WTC11 (cell line): ENCODE data around the gene GPR22. TPM values are rescaled to one million over a fixed set of nuclear protein-coding genes. Genes with fewer than 3 reads are reported as not detected.

Experiments
- ATAC-seq: fragments of 200-7000 bp; cut with Tn5 transposase; 2 replicates; pipeline ENCODE4 v1.10.0; 2021; ENCODE audit warnings: mild to moderate bottlenecking, moderate library complexity
- CTCF ChIA-PET: fragments of 300-600 bp; sonication (Branson Sonifier 250); formaldehyde crosslinking; loops from one replicate; lab custom pipeline; 2021; ENCODE audit warnings: antibody characterized with exemption; lab: Charles Lee
- POLR2A ChIA-PET: fragments of 350-600 bp; sonication (Branson Sonifier 250); formaldehyde crosslinking; loops from one replicate; lab custom pipeline; 2021; ENCODE audit warnings: antibody characterized with exemption; lab: Charles Lee
- DNase-seq: peaks from one replicate; pipeline ENCODE4 v3.0.0; 2021; ENCODE audit warnings: low spot score
- H3K27ac Mint-ChIP-seq: 2 replicates; pipeline ENCODE4 v1.8.0; 2021; ENCODE audit warnings: mixed read lengths
- H3K27me3 Mint-ChIP-seq: 2 replicates; pipeline ENCODE4 v1.8.0; 2021; ENCODE audit warnings: low read depth, mild to moderate bottlenecking, moderate library complexity, mixed read lengths
- H3K36me3 Mint-ChIP-seq: 2 replicates; pipeline ENCODE4 v1.8.0; 2021; ENCODE audit warnings: mixed read lengths
- H3K4me1 Mint-ChIP-seq: 2 replicates; pipeline ENCODE4 v1.8.0; 2022; ENCODE audit warnings: mixed read lengths
- H3K4me3 Mint-ChIP-seq: 2 replicates; pipeline ENCODE4 v1.8.0; 2021; ENCODE audit warnings: mild to moderate bottlenecking, moderate library complexity, mixed read lengths
- H3K9me3 Mint-ChIP-seq: 2 replicates; pipeline ENCODE4 v1.8.0; 2021; ENCODE audit warnings: mixed read lengths
- GRHL2 ChIP-seq: fragments of 250-450 bp; sonication (Bioruptor Pico); IDR thresholded peaks from 2 replicates; pipeline ENCODE4 v1.8.0; 2022; ENCODE audit warnings: mild to moderate bottlenecking, moderate library complexity; ENCODE audit not compliant: insufficient replicate concordance, severe bottlenecking
- KAT7 ChIP-seq: sonication (generic); formaldehyde crosslinking; IDR thresholded peaks from 2 replicates; pipeline ENCODE4 v1.8.1; 2023; ENCODE audit warnings: missing genetic modification reagents, mild to moderate bottlenecking, borderline replicate concordance
- MXD4 ChIP-seq: fragments of 250-450 bp; sonication (Bioruptor Pico); IDR thresholded peaks from 2 replicates; pipeline ENCODE4 v1.8.0; 2021; ENCODE audit warnings: mild to moderate bottlenecking, moderate library complexity, borderline replicate concordance
- NFATC4 ChIP-seq: fragments of 250-450 bp; sonication (Bioruptor Pico); IDR thresholded peaks from 2 replicates; pipeline ENCODE4 v1.9.0; 2021; ENCODE audit warnings: mild to moderate bottlenecking
- NFYB ChIP-seq: sonication (generic); formaldehyde crosslinking; conservative IDR thresholded peaks from 2 replicates; pipeline ENCODE4 v1.8.0; 2022; ENCODE audit warnings: low read depth, missing genetic modification reagents
- RORB ChIP-seq: fragments of 250-450 bp; sonication (Bioruptor Pico); IDR thresholded peaks from 2 replicates; pipeline ENCODE4 v1.9.0; 2021; ENCODE audit warnings: mild to moderate bottlenecking
- TEAD1 ChIP-seq: sonication (generic); formaldehyde crosslinking; IDR thresholded peaks from 2 replicates; pipeline ENCODE4 v1.8.0; 2022; ENCODE audit warnings: mild to moderate bottlenecking, missing genetic modification reagents
- ZBTB21 ChIP-seq: sonication (generic); formaldehyde crosslinking; IDR thresholded peaks from 2 replicates; pipeline ENCODE4 v1.8.1; 2023; ENCODE audit warnings: mild to moderate bottlenecking, missing genetic modification reagents, borderline replicate concordance
- ZNF423 ChIP-seq: fragments of 250-450 bp; sonication (Bioruptor Pico); IDR thresholded peaks from 2 replicates; pipeline ENCODE4 v2.1.2; 2022; ENCODE audit warnings: mild to moderate bottlenecking, moderate library complexity
- total RNA-seq: library from RNA; stranded (reverse); gene quantifications from 3 replicates; pipeline ENCODE4 v1.2.3, GENCODE V29; 2021
- TF ChIP-seq, protein P1 (sequence below): sonication (generic); formaldehyde crosslinking; IDR thresholded peaks from 2 replicates; pipeline ENCODE4 v1.8.0; 2023; ENCODE audit warnings: missing genetic modification reagents
- TF ChIP-seq, protein P2 (sequence below): sonication (generic); formaldehyde crosslinking; IDR thresholded peaks from 2 replicates; pipeline ENCODE4 v1.8.1; 2022; ENCODE audit warnings: mild to moderate bottlenecking, missing genetic modification reagents, moderate library complexity, borderline replicate concordance
- TF ChIP-seq, protein P3 (sequence below): sonication (generic); formaldehyde crosslinking; IDR thresholded peaks from 2 replicates; pipeline ENCODE4 v1.8.0; 2022; ENCODE audit warnings: mild to moderate bottlenecking, missing genetic modification reagents
- TF ChIP-seq, protein P4 (sequence below): fragments of 250-450 bp; sonication (Bioruptor Pico); IDR thresholded peaks from 2 replicates; pipeline ENCODE4 v1.9.0; 2021; ENCODE audit warnings: mild to moderate bottlenecking
- TF ChIP-seq, protein P5 (sequence below): sonication (generic); formaldehyde crosslinking; IDR thresholded peaks from 2 replicates; pipeline ENCODE4 v1.8.0; 2022; ENCODE audit warnings: mild to moderate bottlenecking, missing genetic modification reagents
- TF ChIP-seq, protein P6 (sequence below): sonication (generic); formaldehyde crosslinking; IDR thresholded peaks from 2 replicates; pipeline ENCODE4 v1.8.1; 2022; ENCODE audit warnings: low read depth, missing genetic modification reagents, borderline replicate concordance
- TF ChIP-seq, protein P7 (sequence below): sonication (generic); formaldehyde crosslinking; IDR thresholded peaks from 2 replicates; pipeline ENCODE4 v1.8.1; 2023; ENCODE audit warnings: mild to moderate bottlenecking, missing genetic modification reagents
- TF ChIP-seq, protein P8 (sequence below): sonication (generic); formaldehyde crosslinking; IDR thresholded peaks from 2 replicates; pipeline ENCODE4 v1.8.1; 2023; ENCODE audit warnings: mild to moderate bottlenecking, moderate library complexity, missing genetic modification reagents

The GPR22 gene
- total RNA-seq, 1 experiment from 2014 or later, result not detected

DNA sequence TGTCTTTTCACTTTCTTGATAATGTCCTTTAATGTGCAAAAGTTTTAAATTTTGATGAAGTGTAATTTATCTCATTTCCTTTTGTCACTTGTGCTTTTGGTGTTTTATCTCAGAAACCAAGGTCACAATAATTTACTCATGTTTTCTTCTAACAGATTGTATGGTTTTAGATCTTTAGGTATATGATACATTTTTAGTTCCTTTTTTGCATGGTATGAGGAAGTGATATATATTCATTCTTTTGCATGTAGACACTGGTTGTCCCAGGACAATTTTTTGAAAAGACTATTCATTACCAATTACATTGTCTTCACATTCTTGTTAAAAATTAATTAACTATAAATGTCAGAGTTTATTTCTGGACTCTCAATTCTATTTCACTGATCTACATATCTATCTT is 39.8 kb upstream of the GPR22 start:
- H3K4me1 Mint-ChIP-seq, result 0 out of 2 replicates have a peak, but pooled peaks cover 4% of the 10 kb centered on the region
- ChIA-PET CTCF (no interaction called here), POLR2A (no interaction called here)
- TF ChIP-seq TEAD1, result no peak
- TF ChIP-seq NFYB (CRISPR knock-in tag), result no peak
- no peak for TF ChIP-seq MXD4
- TF ChIP-seq, protein P1, sequence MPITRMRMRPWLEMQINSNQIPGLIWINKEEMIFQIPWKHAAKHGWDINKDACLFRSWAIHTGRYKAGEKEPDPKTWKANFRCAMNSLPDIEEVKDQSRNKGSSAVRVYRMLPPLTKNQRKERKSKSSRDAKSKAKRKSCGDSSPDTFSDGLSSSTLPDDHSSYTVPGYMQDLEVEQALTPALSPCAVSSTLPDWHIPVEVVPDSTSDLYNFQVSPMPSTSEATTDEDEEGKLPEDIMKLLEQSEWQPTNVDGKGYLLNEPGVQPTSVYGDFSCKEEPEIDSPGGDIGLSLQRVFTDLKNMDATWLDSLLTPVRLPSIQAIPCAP (CRISPR knock-in tag), result no peak
- TF ChIP-seq, protein P2, sequence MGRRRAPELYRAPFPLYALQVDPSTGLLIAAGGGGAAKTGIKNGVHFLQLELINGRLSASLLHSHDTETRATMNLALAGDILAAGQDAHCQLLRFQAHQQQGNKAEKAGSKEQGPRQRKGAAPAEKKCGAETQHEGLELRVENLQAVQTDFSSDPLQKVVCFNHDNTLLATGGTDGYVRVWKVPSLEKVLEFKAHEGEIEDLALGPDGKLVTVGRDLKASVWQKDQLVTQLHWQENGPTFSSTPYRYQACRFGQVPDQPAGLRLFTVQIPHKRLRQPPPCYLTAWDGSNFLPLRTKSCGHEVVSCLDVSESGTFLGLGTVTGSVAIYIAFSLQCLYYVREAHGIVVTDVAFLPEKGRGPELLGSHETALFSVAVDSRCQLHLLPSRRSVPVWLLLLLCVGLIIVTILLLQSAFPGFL (CRISPR knock-in tag), result no peak
- TF ChIP-seq ZBTB21 (CRISPR knock-in tag), result no peak
- no peak for TF ChIP-seq GRHL2 (CRISPR knock-in tag)
- TF ChIP-seq, protein P3, sequence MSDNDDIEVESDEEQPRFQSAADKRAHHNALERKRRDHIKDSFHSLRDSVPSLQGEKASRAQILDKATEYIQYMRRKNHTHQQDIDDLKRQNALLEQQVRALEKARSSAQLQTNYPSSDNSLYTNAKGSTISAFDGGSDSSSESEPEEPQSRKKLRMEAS (CRISPR knock-in tag), result no peak
- peaks cover 17% of the 10 kb centered on the region for H3K36me3 Mint-ChIP-seq
- H3K4me3 Mint-ChIP-seq, result no peak overlapping the region
- H3K9me3 Mint-ChIP-seq, result peaks cover 40% of the 10 kb centered on the region
- ATAC-seq, result no peak
- no peak for DNase-seq
- H3K27me3 Mint-ChIP-seq, result no peaks in the 10 kb centered on the region
- H3K27ac Mint-ChIP-seq, result no peak overlapping the region

DNA sequence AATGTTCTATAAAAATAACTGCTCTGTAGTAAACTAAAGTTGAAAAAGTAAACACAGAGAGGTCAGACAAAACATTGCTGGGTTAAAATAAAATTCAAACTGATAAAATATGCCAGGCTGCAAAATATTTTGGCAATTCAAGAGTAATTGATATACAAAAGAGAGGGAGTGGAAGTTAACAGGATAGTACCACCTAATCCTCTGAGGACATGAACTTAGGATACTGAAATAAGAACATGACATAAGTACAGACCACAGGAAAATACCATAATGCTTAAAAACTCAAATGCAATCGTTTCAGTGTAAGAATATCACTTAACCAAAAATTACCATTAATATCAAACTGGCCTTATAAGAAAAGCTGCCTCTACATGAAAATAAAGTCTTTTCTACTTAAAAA is 37.6 kb upstream of the GPR22 start:
- ATAC-seq, result no peak
- Mint-ChIP-seq H3K4me1 (0 out of 2 replicates have a peak, but pooled peaks cover 4% of the 10 kb centered on the region), H3K27me3 (no peaks in the 10 kb centered on the region), H3K36me3 (peaks cover 24% of the 10 kb centered on the region), H3K9me3 (peaks cover 48% of the 10 kb centered on the region), H3K4me3 (no peak overlapping the region), H3K27ac (no peak overlapping the region)
- DNase-seq, result no peak
- CTCF ChIA-PET, result no interaction called here
- POLR2A ChIA-PET, result no interaction called here
- TF ChIP-seq, protein P4, sequence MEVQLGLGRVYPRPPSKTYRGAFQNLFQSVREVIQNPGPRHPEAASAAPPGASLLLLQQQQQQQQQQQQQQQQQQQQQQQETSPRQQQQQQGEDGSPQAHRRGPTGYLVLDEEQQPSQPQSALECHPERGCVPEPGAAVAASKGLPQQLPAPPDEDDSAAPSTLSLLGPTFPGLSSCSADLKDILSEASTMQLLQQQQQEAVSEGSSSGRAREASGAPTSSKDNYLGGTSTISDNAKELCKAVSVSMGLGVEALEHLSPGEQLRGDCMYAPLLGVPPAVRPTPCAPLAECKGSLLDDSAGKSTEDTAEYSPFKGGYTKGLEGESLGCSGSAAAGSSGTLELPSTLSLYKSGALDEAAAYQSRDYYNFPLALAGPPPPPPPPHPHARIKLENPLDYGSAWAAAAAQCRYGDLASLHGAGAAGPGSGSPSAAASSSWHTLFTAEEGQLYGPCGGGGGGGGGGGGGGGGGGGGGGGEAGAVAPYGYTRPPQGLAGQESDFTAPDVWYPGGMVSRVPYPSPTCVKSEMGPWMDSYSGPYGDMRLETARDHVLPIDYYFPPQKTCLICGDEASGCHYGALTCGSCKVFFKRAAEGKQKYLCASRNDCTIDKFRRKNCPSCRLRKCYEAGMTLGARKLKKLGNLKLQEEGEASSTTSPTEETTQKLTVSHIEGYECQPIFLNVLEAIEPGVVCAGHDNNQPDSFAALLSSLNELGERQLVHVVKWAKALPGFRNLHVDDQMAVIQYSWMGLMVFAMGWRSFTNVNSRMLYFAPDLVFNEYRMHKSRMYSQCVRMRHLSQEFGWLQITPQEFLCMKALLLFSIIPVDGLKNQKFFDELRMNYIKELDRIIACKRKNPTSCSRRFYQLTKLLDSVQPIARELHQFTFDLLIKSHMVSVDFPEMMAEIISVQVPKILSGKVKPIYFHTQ, result no peak
- TF ChIP-seq KAT7 (CRISPR knock-in tag) (no peak), NFATC4 (CRISPR knock-in tag) (no peak), ZNF423 (CRISPR knock-in tag) (no peak), RORB (no peak), MXD4 (no peak)
- TF ChIP-seq, protein P5, sequence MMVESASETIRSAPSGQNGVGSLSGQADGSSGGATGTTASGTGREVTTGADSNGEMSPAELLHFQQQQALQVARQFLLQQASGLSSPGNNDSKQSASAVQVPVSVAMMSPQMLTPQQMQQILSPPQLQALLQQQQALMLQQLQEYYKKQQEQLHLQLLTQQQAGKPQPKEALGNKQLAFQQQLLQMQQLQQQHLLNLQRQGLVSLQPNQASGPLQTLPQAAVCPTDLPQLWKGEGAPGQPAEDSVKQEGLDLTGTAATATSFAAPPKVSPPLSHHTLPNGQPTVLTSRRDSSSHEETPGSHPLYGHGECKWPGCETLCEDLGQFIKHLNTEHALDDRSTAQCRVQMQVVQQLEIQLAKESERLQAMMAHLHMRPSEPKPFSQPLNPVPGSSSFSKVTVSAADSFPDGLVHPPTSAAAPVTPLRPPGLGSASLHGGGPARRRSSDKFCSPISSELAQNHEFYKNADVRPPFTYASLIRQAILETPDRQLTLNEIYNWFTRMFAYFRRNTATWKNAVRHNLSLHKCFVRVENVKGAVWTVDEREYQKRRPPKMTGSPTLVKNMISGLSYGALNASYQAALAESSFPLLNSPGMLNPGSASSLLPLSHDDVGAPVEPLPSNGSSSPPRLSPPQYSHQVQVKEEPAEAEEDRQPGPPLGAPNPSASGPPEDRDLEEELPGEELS (CRISPR knock-in tag), result no peak
- TF ChIP-seq, protein P6, sequence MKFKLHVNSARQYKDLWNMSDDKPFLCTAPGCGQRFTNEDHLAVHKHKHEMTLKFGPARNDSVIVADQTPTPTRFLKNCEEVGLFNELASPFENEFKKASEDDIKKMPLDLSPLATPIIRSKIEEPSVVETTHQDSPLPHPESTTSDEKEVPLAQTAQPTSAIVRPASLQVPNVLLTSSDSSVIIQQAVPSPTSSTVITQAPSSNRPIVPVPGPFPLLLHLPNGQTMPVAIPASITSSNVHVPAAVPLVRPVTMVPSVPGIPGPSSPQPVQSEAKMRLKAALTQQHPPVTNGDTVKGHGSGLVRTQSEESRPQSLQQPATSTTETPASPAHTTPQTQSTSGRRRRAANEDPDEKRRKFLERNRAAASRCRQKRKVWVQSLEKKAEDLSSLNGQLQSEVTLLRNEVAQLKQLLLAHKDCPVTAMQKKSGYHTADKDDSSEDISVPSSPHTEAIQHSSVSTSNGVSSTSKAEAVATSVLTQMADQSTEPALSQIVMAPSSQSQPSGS, result no peak
- TF ChIP-seq, protein P7, sequence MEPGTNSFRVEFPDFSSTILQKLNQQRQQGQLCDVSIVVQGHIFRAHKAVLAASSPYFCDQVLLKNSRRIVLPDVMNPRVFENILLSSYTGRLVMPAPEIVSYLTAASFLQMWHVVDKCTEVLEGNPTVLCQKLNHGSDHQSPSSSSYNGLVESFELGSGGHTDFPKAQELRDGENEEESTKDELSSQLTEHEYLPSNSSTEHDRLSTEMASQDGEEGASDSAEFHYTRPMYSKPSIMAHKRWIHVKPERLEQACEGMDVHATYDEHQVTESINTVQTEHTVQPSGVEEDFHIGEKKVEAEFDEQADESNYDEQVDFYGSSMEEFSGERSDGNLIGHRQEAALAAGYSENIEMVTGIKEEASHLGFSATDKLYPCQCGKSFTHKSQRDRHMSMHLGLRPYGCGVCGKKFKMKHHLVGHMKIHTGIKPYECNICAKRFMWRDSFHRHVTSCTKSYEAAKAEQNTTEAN (CRISPR knock-in tag), result no peak
- TF ChIP-seq, protein P8, sequence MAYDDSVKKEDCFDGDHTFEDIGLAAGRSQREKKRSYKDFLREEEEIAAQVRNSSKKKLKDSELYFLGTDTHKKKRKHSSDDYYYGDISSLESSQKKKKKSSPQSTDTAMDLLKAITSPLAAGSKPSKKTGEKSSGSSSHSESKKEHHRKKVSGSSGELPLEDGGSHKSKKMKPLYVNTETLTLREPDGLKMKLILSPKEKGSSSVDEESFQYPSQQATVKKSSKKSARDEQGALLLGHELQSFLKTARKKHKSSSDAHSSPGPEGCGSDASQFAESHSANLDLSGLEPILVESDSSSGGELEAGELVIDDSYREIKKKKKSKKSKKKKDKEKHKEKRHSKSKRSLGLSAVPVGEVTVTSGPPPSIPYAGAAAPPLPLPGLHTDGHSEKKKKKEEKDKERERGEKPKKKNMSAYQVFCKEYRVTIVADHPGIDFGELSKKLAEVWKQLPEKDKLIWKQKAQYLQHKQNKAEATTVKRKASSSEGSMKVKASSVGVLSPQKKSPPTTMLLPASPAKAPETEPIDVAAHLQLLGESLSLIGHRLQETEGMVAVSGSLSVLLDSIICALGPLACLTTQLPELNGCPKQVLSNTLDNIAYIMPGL (CRISPR knock-in tag), result no peak
